Memory B cell (primary cell): ENCODE data around the gene RIOK1.
A peak's percentile ranks its signal among the peaks of the same experiment; 100 is the strongest.
"Not testable (repeated sequence)": the region's sequence is repeated elsewhere in the genome, so short reads cannot be mapped to it uniquely, and the experiment has no call there.

ENCODE experiments used
- ATAC-seq: fragments of 150-1000 bp; cut with Tn5 transposase; 2 replicates; pipeline ENCODE4 v1.10.0; 2021; ENCODE audit warnings: low read depth, mild to moderate bottlenecking, moderate library complexity
- DNase-seq, 2 donors: peaks; one replicate each; pipeline ENCODE4 v3.0.0; 2022; ENCODE audit warnings: low spot score in 2 of 2
- H3K27ac Mint-ChIP-seq: one replicate; pipeline ENCODE4 v1.8.0; 2022; ENCODE audit warnings: mild to moderate bottlenecking, moderate library complexity, mixed read lengths
- H3K27me3 Mint-ChIP-seq: one replicate; pipeline ENCODE4 v1.8.0; 2022; ENCODE audit warnings: mixed read lengths
- H3K36me3 Mint-ChIP-seq: one replicate; pipeline ENCODE4 v1.8.0; 2022; ENCODE audit warnings: mild to moderate bottlenecking, mixed read lengths
- H3K4me1 Mint-ChIP-seq: one replicate; pipeline ENCODE4 v1.8.0; 2022; ENCODE audit warnings: mixed read lengths
- H3K4me3 Mint-ChIP-seq: one replicate; pipeline ENCODE4 v1.8.0; 2022; ENCODE audit warnings: mild to moderate bottlenecking, moderate library complexity, mixed read lengths
- H3K9me3 Mint-ChIP-seq: one replicate; pipeline ENCODE4 v1.8.0; 2022; ENCODE audit warnings: mixed read lengths

RIOK1 gene

GRCh38 chr6:7389451-7390225, at the start of gene RIOK1, which contains the start of gene CAGE1:
TSS of gene RIOK1 (plus strand) at chr6:7389808. CDS start at chr6:7390003, 195 bp downstream.
TSS of gene CAGE1 (minus strand) at chr6:7389742. CDS start at chr6:7387173, 2,569 bp downstream.
- peak within 1 kb of the TSS; percentile 88 for H3K4me3 Mint-ChIP-seq
- no peaks in the 10 kb centered on the region for H3K9me3 Mint-ChIP-seq
- peak; percentile 86 for ATAC-seq
- H3K27ac Mint-ChIP-seq, result peak within 1 kb of the TSS; percentile 98
- peak; percentile 90 to 96 for DNase-seq
- H3K27me3 Mint-ChIP-seq, result no peaks in the 10 kb centered on the region
- peaks cover 4% of the 10 kb centered on the region for H3K36me3 Mint-ChIP-seq
- peaks cover 30% of the 10 kb centered on the region for H3K4me1 Mint-ChIP-seq

GRCh38 chr6:7341271-7341670, 48.3 kb upstream of the RIOK1 start:
- ATAC-seq (no peak), DNase-seq (no peak)
- Mint-ChIP-seq H3K9me3 (no peaks in the 10 kb centered on the region), H3K27ac (no peak overlapping the region), H3K27me3 (peaks cover 18% of the 10 kb centered on the region), H3K4me1 (no peaks in the 10 kb centered on the region), H3K4me3 (no peak overlapping the region), H3K36me3 (no peaks in the 10 kb centered on the region)

GRCh38 chr6:7341989-7342742, 47.4 kb upstream of the RIOK1 start:
- ATAC-seq (no peak), DNase-seq (no peak)
- Mint-ChIP-seq H3K27me3 (peaks cover 18% of the 10 kb centered on the region), H3K27ac (no peak overlapping the region), H3K4me3 (no peak overlapping the region), H3K36me3 (no peaks in the 10 kb centered on the region), H3K4me1 (no peaks in the 10 kb centered on the region), H3K9me3 (no peaks in the 10 kb centered on the region)

GRCh38 chr6:7343546-7344475, 45.8 kb upstream of the RIOK1 start:
- ATAC-seq (no peak), DNase-seq (no peak)
- no peak overlapping the region for H3K27ac Mint-ChIP-seq
- no peaks in the 10 kb centered on the region for H3K9me3 Mint-ChIP-seq
- H3K4me3 Mint-ChIP-seq, result peak overlapping the region; percentile 34
- peaks cover 21% of the 10 kb centered on the region for H3K27me3 Mint-ChIP-seq
- H3K36me3 Mint-ChIP-seq, result peaks cover 4% of the 10 kb centered on the region
- no peaks in the 10 kb centered on the region for H3K4me1 Mint-ChIP-seq

- H3K4me3 Mint-ChIP-seq, ATAC-seq, H3K9me3 Mint-ChIP-seq, H3K27ac Mint-ChIP-seq, H3K4me1 Mint-ChIP-seq, DNase-seq, H3K36me3 Mint-ChIP-seq: not testable (repeated sequence)
- H3K27me3 Mint-ChIP-seq, result peaks cover 21% of the 10 kb centered on the region
Observed at GRCh38 chr6:7344773-7345450, 44.7 kb upstream of the RIOK1 start.

GRCh38 chr6:7347551-7347997, 42.0 kb upstream of the RIOK1 start:
- not testable (repeated sequence) for H3K4me1 Mint-ChIP-seq, H3K36me3 Mint-ChIP-seq, DNase-seq, H3K27ac Mint-ChIP-seq, H3K4me3 Mint-ChIP-seq, H3K9me3 Mint-ChIP-seq, ATAC-seq
- H3K27me3 Mint-ChIP-seq, result peaks cover 13% of the 10 kb centered on the region

GRCh38 chr6:7350591-7350990, 39.0 kb upstream of the RIOK1 start:
- not testable (repeated sequence) for H3K27ac Mint-ChIP-seq, H3K4me1 Mint-ChIP-seq, DNase-seq, H3K36me3 Mint-ChIP-seq, ATAC-seq, H3K4me3 Mint-ChIP-seq, H3K9me3 Mint-ChIP-seq, H3K27me3 Mint-ChIP-seq

GRCh38 chr6:7351916-7352315, 37.7 kb upstream of the RIOK1 start:
- H3K27me3 Mint-ChIP-seq, H3K9me3 Mint-ChIP-seq, H3K27ac Mint-ChIP-seq, ATAC-seq, H3K36me3 Mint-ChIP-seq, DNase-seq, H3K4me3 Mint-ChIP-seq, H3K4me1 Mint-ChIP-seq: not testable (repeated sequence)

- no peaks in the 10 kb centered on the region for H3K36me3 Mint-ChIP-seq
- H3K4me1 Mint-ChIP-seq, result no peaks in the 10 kb centered on the region
- DNase-seq (no peak), ATAC-seq (no peak)
- peaks cover 3% of the 10 kb centered on the region for H3K27me3 Mint-ChIP-seq
- H3K27ac Mint-ChIP-seq, result no peak overlapping the region
- no peaks in the 10 kb centered on the region for H3K9me3 Mint-ChIP-seq
- H3K4me3 Mint-ChIP-seq, result no peak overlapping the region
Observed at GRCh38 chr6:7367408-7367807, 22.2 kb upstream of the RIOK1 start.

GRCh38 chr6:7373739-7374138, 15.9 kb upstream of the RIOK1 start:
- Mint-ChIP-seq H3K4me3 (no peak overlapping the region), H3K27me3 (peaks cover 6% of the 10 kb centered on the region), H3K4me1 (peaks cover 3% of the 10 kb centered on the region), H3K9me3 (no peaks in the 10 kb centered on the region), H3K36me3 (peaks cover 2% of the 10 kb centered on the region), H3K27ac (no peak overlapping the region)
- DNase-seq, result no peak
- ATAC-seq, result no peak

GRCh38 chr6:7377961-7378360, 11.6 kb upstream of the RIOK1 start:
- Mint-ChIP-seq H3K27me3 (peaks cover 7% of the 10 kb centered on the region), H3K27ac (no peak overlapping the region), H3K9me3 (no peaks in the 10 kb centered on the region), H3K4me1 (peaks cover 3% of the 10 kb centered on the region), H3K36me3 (peaks cover 2% of the 10 kb centered on the region), H3K4me3 (no peak overlapping the region)
- DNase-seq (no peak), ATAC-seq (no peak)

GRCh38 chr6:7378740-7379139, 10.9 kb upstream of the RIOK1 start:
- DNase-seq, result no peak
- no peaks in the 10 kb centered on the region for H3K9me3 Mint-ChIP-seq
- peaks cover 2% of the 10 kb centered on the region for H3K36me3 Mint-ChIP-seq
- peaks cover 7% of the 10 kb centered on the region for H3K27me3 Mint-ChIP-seq
- peaks cover 3% of the 10 kb centered on the region for H3K4me1 Mint-ChIP-seq
- H3K27ac Mint-ChIP-seq, result no peak overlapping the region
- H3K4me3 Mint-ChIP-seq, result no peak overlapping the region
- no peak for ATAC-seq

GRCh38 chr6:7381092-7381491, 8.5 kb upstream of the RIOK1 start:
- Mint-ChIP-seq H3K27me3 (peaks cover 7% of the 10 kb centered on the region), H3K36me3 (peaks cover 2% of the 10 kb centered on the region), H3K27ac (no peak overlapping the region), H3K4me3 (no peak overlapping the region), H3K9me3 (no peaks in the 10 kb centered on the region), H3K4me1 (no peaks in the 10 kb centered on the region)
- DNase-seq, result no peak
- no peak for ATAC-seq
